Ovary (tissue), 9 donors: ENCODE measurements around the gene EZH1. TPM values are rescaled to one million over a fixed set of nuclear protein-coding genes. Genes with fewer than 3 reads are reported as not detected.

ENCODE experiments used
- DNase-seq, 5 donors: peaks; one replicate each; pipeline ENCODE4 v3.0.0-alpha.2; 2019 to 2020
- H3K27ac ChIP-seq, 2 donors: fragments of 200-600 bp; one replicate each; pipeline versions ENCODE4 v1.5.1 to v1.8.0; 2019 to 2022
- H3K27me3 ChIP-seq: fragments of 200-600 bp; one replicate; pipeline ENCODE4 v1.8.0; 2022
- H3K36me3 ChIP-seq: fragments of 200-600 bp; sonication (generic); one replicate; pipeline ENCODE4 v1.5.1; 2019
- H3K4me1 ChIP-seq: one replicate; pipeline ENCODE4 v1.8.1; 2013; ENCODE audit warnings: mild to moderate bottlenecking, moderate library complexity; ENCODE audit not compliant: insufficient read depth
- H3K4me3 ChIP-seq: fragments of 200-600 bp; sonication (generic); one replicate; pipeline ENCODE4 v1.5.1; 2017
- H3K9me3 ChIP-seq, 2 donors: fragments of 200-600 bp in 1 of 2; sonication (generic) in 1 of 2; one replicate each; pipeline versions ENCODE4 v1.5.1 to v1.8.1; 2013 to 2019; ENCODE audit warnings: mild to moderate bottlenecking in 1 of 2, moderate library complexity in 1 of 2
- EP300 ChIP-seq: sonication (generic); formaldehyde crosslinking; IDR thresholded peaks from one replicate; pipeline ENCODE4 v1.6.1; 2017; ENCODE audit warnings: antibody characterized with exemption
- POLR2A ChIP-seq: fragments of 450-650 bp; IDR thresholded peaks from one replicate; pipeline ENCODE4 v1.6.1; 2017; ENCODE audit warnings: antibody characterized with exemption, mild to moderate bottlenecking, moderate library complexity
- WGBS, 3 donors: extraction: QIAGEN DNeasy Blood & Tissue Kit in 1 of 3; methylation state at CpG; one replicate each; pipeline versions ENCODE4 v1.1.5 to v1.1.7; 2013 to 2017; 5-methylcytosine and 5-hydroxymethylcytosine counted together
- intact Hi-C, 4 donors: fragments of 100-400 bp; cut with DNase I; formaldehyde crosslinking; loops; one replicate each; pipeline versions ENCODE4 v1.11.0 to v1.15.1; 2022 to 2023
- polyA plus RNA-seq, 2 donors: library from polyadenylated mRNA; stranded (reverse); fragments of 200-250 nt in 1 of 2; fragments of 350-450 nt in 1 of 2; fragmentation: Illumina TruSeq in 1 of 2; extraction: RNeasy Lipid Tissue Mini Kit (QIAGEN cat#74804) in 1 of 2; gene quantifications; one replicate each; pipeline ENCODE4 v1.2.3, GENCODE V29; 2013 to 2014
- total RNA-seq, 7 donors: library from RNA; depleted of rRNA in 2 of 7; stranded (reverse); fragments of >200 nt in 2 of 7; fragmentation: NEBNext Ultra II Directional in 3 of 7; extraction: Animal tissue kit (Norgen Biotek cat#: 25700) in 3 of 7; gene quantifications; one replicate each; pipeline versions ENCODE4 v1.1.0 to v1.2.4, GENCODE V29; 2016 to 2023
- TF ChIP-seq, protein P1 (sequence below), 3 donors: fragments of 450-650 bp in 2 of 3; fragments of 200-600 bp in 1 of 3; IDR thresholded peaks; one replicate each; pipeline versions ENCODE4 v1.5.1 to v1.8.0; 2016 to 2022; ENCODE audit warnings: antibody characterized with exemption in 3 of 3, mild to moderate bottlenecking in 1 of 3
- donor health status: DM: no; HTN: no; CAD: no; lungs with moderate emphysema.
- donor health status: DM: no; HTN: no; CAD: no.
- donor health status: Bipolar disorder and iron deficiency.
- donor health status: DM: yes; HTN: yes; CAD: no.
- donor health status: DM: no; HTN: no; CAD: no.
- donor health status: DM: yes; HTN: yes; CAD: no.

Gene EZH1
- total and polyA plus RNA-seq, 9 donors = 32.9 to 95.2 (median 67.8) TPM

DNA sequence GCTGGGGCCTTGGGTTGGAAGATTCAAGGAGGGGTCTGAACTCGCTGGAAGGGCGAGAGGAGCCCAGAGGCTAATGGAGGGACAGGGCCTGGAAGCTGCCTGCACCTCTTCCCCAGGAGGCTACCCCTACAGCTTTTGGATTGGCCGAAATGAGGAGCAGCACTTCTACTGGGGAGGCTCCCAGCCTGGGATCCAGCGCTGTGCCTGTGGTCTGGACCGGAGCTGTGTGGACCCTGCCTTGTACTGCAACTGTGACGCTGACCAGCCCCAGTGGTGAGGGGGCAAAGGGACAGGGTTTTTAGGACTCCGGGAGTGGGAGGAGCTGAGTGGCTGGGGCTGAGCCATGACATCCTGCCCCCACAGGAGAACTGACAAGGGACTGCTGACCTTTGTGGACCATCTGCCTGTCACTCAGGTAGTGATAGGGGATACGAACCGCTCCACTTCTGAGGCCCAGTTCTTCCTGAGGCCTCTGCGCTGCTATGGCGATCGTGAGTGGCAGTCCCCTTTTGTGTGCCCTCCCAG lies 53.8 kb downstream of the EZH1 start:
- 85 to 89% (median 86%) methylated on average over 12 of the region's 12 CpGs for WGBS, 3 donors

GRCh38 chr17:42690596-42690995 lies 54.2 kb downstream of the EZH1 start:
- 77 to 80% (median 79%) methylated on average over 10 of the region's 10 CpGs for WGBS, 3 donors
- Histone ChIP-seq H3K27ac (no peak overlapping the region), H3K4me3 (no peak overlapping the region), H3K27me3 (no peaks in the 10 kb centered on the region), H3K36me3 (no peaks in the 10 kb centered on the region), H3K9me3 (no peaks in the 10 kb centered on the region), H3K4me1 (no peaks in the 10 kb centered on the region)
- intact Hi-C loops = no loop called here
- no peak for TF ChIP-seq POLR2A
- TF ChIP-seq, protein P1, sequence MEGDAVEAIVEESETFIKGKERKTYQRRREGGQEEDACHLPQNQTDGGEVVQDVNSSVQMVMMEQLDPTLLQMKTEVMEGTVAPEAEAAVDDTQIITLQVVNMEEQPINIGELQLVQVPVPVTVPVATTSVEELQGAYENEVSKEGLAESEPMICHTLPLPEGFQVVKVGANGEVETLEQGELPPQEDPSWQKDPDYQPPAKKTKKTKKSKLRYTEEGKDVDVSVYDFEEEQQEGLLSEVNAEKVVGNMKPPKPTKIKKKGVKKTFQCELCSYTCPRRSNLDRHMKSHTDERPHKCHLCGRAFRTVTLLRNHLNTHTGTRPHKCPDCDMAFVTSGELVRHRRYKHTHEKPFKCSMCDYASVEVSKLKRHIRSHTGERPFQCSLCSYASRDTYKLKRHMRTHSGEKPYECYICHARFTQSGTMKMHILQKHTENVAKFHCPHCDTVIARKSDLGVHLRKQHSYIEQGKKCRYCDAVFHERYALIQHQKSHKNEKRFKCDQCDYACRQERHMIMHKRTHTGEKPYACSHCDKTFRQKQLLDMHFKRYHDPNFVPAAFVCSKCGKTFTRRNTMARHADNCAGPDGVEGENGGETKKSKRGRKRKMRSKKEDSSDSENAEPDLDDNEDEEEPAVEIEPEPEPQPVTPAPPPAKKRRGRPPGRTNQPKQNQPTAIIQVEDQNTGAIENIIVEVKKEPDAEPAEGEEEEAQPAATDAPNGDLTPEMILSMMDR (IDR thresholded peaks at IDR 0.05) = no peak
- TF ChIP-seq EP300 = no peak
- DNase-seq = no peak

More for the DNA sequence above, 53.8 kb downstream of the EZH1 start:
- H3K27ac ChIP-seq = no peak overlapping the region
- DNase-seq = no peak
- H3K27me3 ChIP-seq = no peaks in the 10 kb centered on the region
- no peaks in the 10 kb centered on the region for H3K36me3 ChIP-seq
- TF ChIP-seq EP300 (no peak), POLR2A (no peak)
- TF ChIP-seq, protein P1 (IDR thresholded peaks at IDR 0.05) = no peak
- no peak overlapping the region for H3K4me3 ChIP-seq
- intact Hi-C loops = no loop called here
- H3K4me1 ChIP-seq = no peaks in the 10 kb centered on the region
- no peaks in the 10 kb centered on the region for H3K9me3 ChIP-seq

DNA sequence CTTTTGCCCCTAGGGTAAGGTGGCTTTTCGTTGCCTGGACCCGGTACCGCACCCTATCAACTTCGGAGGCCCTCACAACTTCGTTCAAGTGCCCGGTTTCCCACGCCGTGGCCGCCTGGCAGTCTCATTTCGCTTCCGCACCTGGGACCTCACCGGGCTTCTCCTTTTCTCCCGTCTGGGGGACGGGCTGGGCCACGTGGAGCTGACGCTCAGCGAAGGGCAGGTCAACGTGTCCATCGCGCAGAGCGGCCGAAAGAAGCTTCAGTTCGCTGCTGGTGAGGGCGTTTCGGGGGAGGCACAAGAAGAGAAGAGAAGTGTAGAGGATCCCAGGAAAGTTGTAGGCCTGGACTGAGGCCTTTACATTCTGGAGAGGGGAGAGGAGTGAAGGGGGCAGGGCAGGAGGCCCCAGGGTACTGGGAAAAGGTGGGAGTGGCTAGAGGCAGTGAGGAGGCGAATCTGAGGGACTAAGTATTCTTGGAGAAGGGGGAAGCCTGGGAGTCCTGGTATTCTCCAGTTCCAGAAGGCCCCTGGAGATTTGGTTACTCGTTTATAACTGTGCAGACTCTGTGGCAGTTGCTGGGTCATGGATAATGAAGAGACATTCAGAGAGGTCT lies 57.0 kb downstream of the EZH1 start:
- intact Hi-C loops = loop anchor here in 1 of 4 donors (10.0 kb wide), 2 partner anchors 57 to 687 kb away; partner anchors contain the start of gene EZH1
- Histone ChIP-seq H3K27ac (no peak overlapping the region), H3K9me3 (no peaks in the 10 kb centered on the region), H3K4me1 (peaks cover 6% of the 10 kb centered on the region), H3K27me3 (no peaks in the 10 kb centered on the region), H3K4me3 (no peak overlapping the region), H3K36me3 (no peaks in the 10 kb centered on the region)
- 78 to 81% (median 79%) methylated on average over 27 of the region's 27 CpGs for WGBS, 3 donors
- TF ChIP-seq POLR2A = no peak
- TF ChIP-seq EP300 = no peak
- TF ChIP-seq, protein P1 (IDR thresholded peaks at IDR 0.05) = no peak
- no peak for DNase-seq

- no peaks in the 10 kb centered on the region for H3K36me3 ChIP-seq
- intact Hi-C loops = loop anchor here in 1 of 4 donors (10.0 kb wide), 2 partner anchors 58 to 688 kb away; partner anchors contain the start of gene EZH1
- WGBS, 3 donors = 83 to 84% (median 83%) methylated on average over 32 of the region's 32 CpGs
- DNase-seq = no peak
- no peaks in the 10 kb centered on the region for H3K27me3 ChIP-seq
- no peak for TF ChIP-seq EP300
- TF ChIP-seq, protein P1 (IDR thresholded peaks at IDR 0.05) = no peak
- H3K4me1 ChIP-seq = peaks cover 6% of the 10 kb centered on the region
- no peak overlapping the region for H3K4me3 ChIP-seq
- no peaks in the 10 kb centered on the region for H3K9me3 ChIP-seq
- H3K27ac ChIP-seq = no peak overlapping the region
These were observed 58.2 kb downstream of the EZH1 start for GRCh38 chr17:42686520-42687128.
